BE2C (cell line): ENCODE data around the gene MUC4.

Source experiments
- DNase-seq: peaks from one replicate; pipeline ENCODE4 v3.0.0-alpha.2; 2020
- H3K27me3 ChIP-seq: fragments of 250-450 bp; sonication (Bioruptor Pico); 2 replicates; pipeline ENCODE4 v1.5.1; 2020; ENCODE audit warnings: mild to moderate bottlenecking
- H3K36me3 ChIP-seq: fragments of 250-450 bp; sonication (Bioruptor Pico); 2 replicates; pipeline ENCODE4 v1.5.1; 2020; ENCODE audit warnings: mild to moderate bottlenecking
- H3K4me1 ChIP-seq: fragments of 250-450 bp; sonication (Bioruptor Pico); 2 replicates; pipeline ENCODE4 v1.5.1; 2020
- H3K4me3 ChIP-seq: 2 replicates; pipeline ENCODE4 v1.5.1; 2011; ENCODE audit warnings: low read depth, low read length
- H3K9me3 ChIP-seq: fragments of 250-450 bp; sonication (Bioruptor Pico); 2 replicates; pipeline ENCODE4 v1.5.1; 2020
- CTCF ChIP-seq: IDR thresholded peaks from 2 replicates; pipeline ENCODE4 v1.5.1; 2012; ENCODE audit warnings: mild to moderate bottlenecking, low read depth, low read length

Gene MUC4

GRCh38 chr3:195769551-195769950 is 42.2 kb downstream of the MUC4 start:
- Histone ChIP-seq H3K27me3 (no peaks in the 10 kb centered on the region; the same call in 1 of the 2 replicates), H3K9me3 (no peaks in the 10 kb centered on the region), H3K36me3 (no peaks in the 10 kb centered on the region), H3K4me3 (no peak overlapping the region), H3K4me1 (no peaks in the 10 kb centered on the region)
- DNase-seq = no peak
- no peak for TF ChIP-seq CTCF

GRCh38 chr3:195768831-195769303 is 42.9 kb downstream of the MUC4 start:
- H3K4me1 ChIP-seq = no peaks in the 10 kb centered on the region
- H3K27me3 ChIP-seq = no peaks in the 10 kb centered on the region; the same call in 1 of the 2 replicates
- TF ChIP-seq CTCF = no peak
- no peak for DNase-seq
- H3K36me3 ChIP-seq = no peaks in the 10 kb centered on the region
- no peak overlapping the region for H3K4me3 ChIP-seq
- no peaks in the 10 kb centered on the region for H3K9me3 ChIP-seq

DNA sequence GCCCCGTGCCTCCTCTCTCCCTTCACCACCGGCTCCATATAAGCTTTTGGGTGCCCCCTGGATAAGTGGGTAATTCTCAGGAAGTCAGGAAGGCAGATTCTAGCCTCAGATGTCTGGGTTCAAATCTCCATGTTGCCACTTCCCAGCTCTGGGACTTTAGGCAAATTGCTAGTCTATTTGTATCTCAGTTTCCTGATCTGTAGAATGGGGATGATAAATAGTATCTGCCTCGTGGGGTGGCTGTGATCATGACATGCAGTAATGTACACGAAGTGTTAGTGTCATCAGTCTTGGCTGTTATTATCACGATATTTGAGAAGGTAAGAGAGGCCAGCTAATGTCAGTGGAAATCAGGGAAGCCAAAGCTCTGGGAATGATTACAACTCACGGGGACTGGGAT is 43.3 kb downstream of the MUC4 start:
- no peak for DNase-seq
- no peaks in the 10 kb centered on the region for H3K4me1 ChIP-seq

DNA sequence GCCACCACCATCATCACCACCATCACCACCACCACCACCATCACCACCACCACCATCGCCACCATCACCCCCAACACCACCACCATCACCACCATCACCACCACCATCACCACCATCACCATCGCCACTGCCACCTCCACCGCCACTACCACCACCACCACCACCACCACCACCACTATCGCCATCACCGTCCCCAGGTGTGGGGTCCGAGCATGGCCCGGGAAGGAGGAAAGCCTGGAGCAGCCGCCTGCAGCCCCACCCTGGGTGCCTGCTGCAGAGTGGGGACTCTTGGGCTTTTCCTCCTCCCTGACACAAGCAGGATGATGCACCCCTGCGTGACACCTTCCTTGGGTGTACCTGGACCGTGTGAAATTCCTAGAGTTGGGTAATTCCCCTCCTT is 43.9 kb downstream of the MUC4 start:
- Histone ChIP-seq H3K4me3 (no peak overlapping the region), H3K9me3 (no peaks in the 10 kb centered on the region), H3K27me3 (peaks cover 7% of the 10 kb centered on the region), H3K36me3 (no peaks in the 10 kb centered on the region), H3K4me1 (no peaks in the 10 kb centered on the region)
- no peak for TF ChIP-seq CTCF
- DNase-seq = no peak

More for the DNA sequence above, 43.3 kb downstream of the MUC4 start:
- no peak for TF ChIP-seq CTCF
- Histone ChIP-seq H3K27me3 (peaks cover under 1% of the 10 kb centered on the region), H3K4me3 (no peak overlapping the region), H3K36me3 (no peaks in the 10 kb centered on the region), H3K9me3 (no peaks in the 10 kb centered on the region)

GRCh38 chr3:195766671-195767070 is 45.1 kb downstream of the MUC4 start:
- Histone ChIP-seq H3K27me3 (peaks cover 14% of the 10 kb centered on the region), H3K9me3 (no peaks in the 10 kb centered on the region), H3K4me3 (no peak overlapping the region), H3K36me3 (no peaks in the 10 kb centered on the region), H3K4me1 (no peaks in the 10 kb centered on the region)
- TF ChIP-seq CTCF = no peak
- no peak for DNase-seq

- Histone ChIP-seq H3K4me3 (no peak overlapping the region), H3K9me3 (no peaks in the 10 kb centered on the region), H3K27me3 (peaks cover 25% of the 10 kb centered on the region), H3K36me3 (no peaks in the 10 kb centered on the region), H3K4me1 (no peaks in the 10 kb centered on the region)
- no peak for DNase-seq
- no peak for TF ChIP-seq CTCF
Observed at GRCh38 chr3:195764961-195765706, 46.6 kb downstream of the MUC4 start.
